Measurements from ENCODE around the gene COL13A1.

DNA sequence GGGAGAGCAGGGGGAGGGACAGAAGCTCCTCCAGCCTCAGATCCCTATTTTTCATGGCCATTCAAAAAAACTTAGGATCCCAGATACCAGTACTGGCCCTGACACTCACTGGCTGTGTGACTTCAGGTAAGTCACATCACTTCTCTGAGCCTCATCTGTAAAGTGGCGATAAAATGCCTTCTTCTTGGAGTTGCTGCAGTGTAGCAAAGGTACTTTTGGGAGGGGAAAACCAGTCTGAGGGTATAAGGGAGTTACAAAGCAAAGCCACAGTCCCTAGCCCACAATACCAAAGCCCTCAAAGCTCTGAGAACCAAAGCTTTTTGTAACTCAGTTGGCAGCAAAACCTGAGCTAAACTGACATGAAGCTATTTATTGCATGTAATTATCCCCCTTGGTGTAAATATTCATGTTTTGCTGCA is 43.4 kb upstream of the COL13A1 start:
- no peak for TF ChIP-seq CTCF (IDR thresholded peaks at IDR 0.05; ENCODE audit: low read depth, low read length, missing input control)
- no peak for TF ChIP-seq TAF1 (conservative IDR thresholded peaks at IDR 0.05)
- TF ChIP-seq RXRA (IDR thresholded peaks at IDR 0.05): no peak
- no peak for TF ChIP-seq ATF3 (IDR thresholded peaks at IDR 0.05)
- no peak for TF ChIP-seq EGR1 (IDR thresholded peaks at IDR 0.05; ENCODE audit: low read depth in 2 of 2)
- TF ChIP-seq REST (IDR thresholded peaks at IDR 0.05): no peak
- no peak for TF ChIP-seq YY1 (IDR thresholded peaks at IDR 0.05)
- no peak for TF ChIP-seq FOXA1 (IDR thresholded peaks at IDR 0.05)
- TF ChIP-seq GABPA (IDR thresholded peaks at IDR 0.05 in 1 of 2, conservative IDR thresholded peaks at IDR 0.05 in 1 of 2): no peak
